Spleen (tissue), 11 donors: Measurements from ENCODE around the gene RPL38. TPM values are rescaled to one million over a fixed set of nuclear protein-coding genes. Genes with fewer than 3 reads are reported as not detected.

ENCODE experiments used
- DNase-seq: peaks from one replicate; pipeline ENCODE4 v3.0.0-alpha.2; 2020
- H3K27ac ChIP-seq, 8 donors: fragments of 200-600 bp; sonication (generic) in 7 of 8; 1 replicate in 4 of 8; 2 replicates in 4 of 8; pipeline versions ENCODE4 v1.5.0 to v1.8.0; 2016 to 2021; ENCODE audit warnings: inconsistent platforms in 4 of 8, mild to moderate bottlenecking in 4 of 8, moderate library complexity in 1 of 8
- H3K27me3 ChIP-seq, 7 donors: fragments of 200-600 bp; sonication (generic) in 6 of 7; replicated peaks in 1 of 7; 1 replicate in 4 of 7; 2 replicates in 3 of 7; pipeline versions ENCODE4 v1.5.0 to v1.8.0; 2016 to 2021; ENCODE audit warnings: inconsistent platforms in 3 of 7, mild to moderate bottlenecking in 1 of 7
- H3K36me3 ChIP-seq, 6 donors: fragments of 200-600 bp; sonication (generic) in 5 of 6; 1 replicate in 4 of 6; 2 replicates in 2 of 6; pipeline versions ENCODE4 v1.5.0 to v1.8.0; 2016 to 2021; ENCODE audit warnings: inconsistent platforms in 2 of 6
- H3K4me1 ChIP-seq, 6 donors: fragments of 200-600 bp; sonication (generic) in 5 of 6; 1 replicate in 3 of 6; 2 replicates in 3 of 6; pipeline versions ENCODE4 v1.5.0 to v1.8.0; 2016 to 2021; ENCODE audit warnings: inconsistent platforms in 3 of 6
- H3K4me3 ChIP-seq, 8 donors: fragments of 200-600 bp; sonication (generic) in 7 of 8; 1 replicate in 4 of 8; 2 replicates in 4 of 8; pipeline versions ENCODE4 v1.5.0 to v1.8.0; 2016 to 2021; ENCODE audit warnings: inconsistent platforms in 4 of 8, mild to moderate bottlenecking in 4 of 8, moderate library complexity in 2 of 8
- H3K9me3 ChIP-seq, 8 donors: fragments of 200-600 bp; sonication (generic) in 7 of 8; 1 replicate in 4 of 8; 2 replicates in 4 of 8; pipeline versions ENCODE4 v1.5.0 to v1.8.0; 2016 to 2021; ENCODE audit warnings: inconsistent platforms in 4 of 8
- CTCF ChIP-seq, 11 experiments: fragments of 200-600 bp in 7 of 11; fragments of 450-650 bp in 4 of 11; sonication (generic) in 4 of 11; IDR thresholded peaks in 8 of 11; conservative IDR thresholded peaks in 3 of 11; 1 replicate in 7 of 11; 2 replicates in 4 of 11; pipeline versions ENCODE4 v1.4.0 to v1.8.0; 2016 to 2021; ENCODE audit warnings: antibody characterized with exemption in 11 of 11, inconsistent platforms in 4 of 11, mild to moderate bottlenecking in 1 of 11
- POLR2A ChIP-seq, 3 donors: fragments of 450-650 bp; IDR thresholded peaks; one replicate each; pipeline ENCODE4 v1.5.1; 2017; ENCODE audit warnings: antibody characterized with exemption in 3 of 3, mild to moderate bottlenecking in 1 of 3
- POLR2AphosphoS5 ChIP-seq, 3 donors: sonication (generic); formaldehyde crosslinking; IDR thresholded peaks; one replicate each; pipeline ENCODE4 v1.5.1; 2017; ENCODE audit warnings: antibody characterized with exemption in 3 of 3
- WGBS, 5 donors: extraction: QIAGEN DNeasy Blood & Tissue Kit in 3 of 5; methylation state at CpG; one replicate each; pipeline versions ENCODE4 v1.1.5 to v1.1.7; 2013 to 2018; 5-methylcytosine and 5-hydroxymethylcytosine counted together
- intact Hi-C: fragments of 100-400 bp; cut with DNase I; formaldehyde crosslinking; loops from one replicate; pipeline ENCODE4 v1.15.0; 2023; ENCODE audit warnings: low total_unique reads
- polyA plus RNA-seq, 3 donors: library from polyadenylated mRNA; stranded (reverse); fragments of 200-250 nt; gene quantifications; one replicate each; pipeline ENCODE4 v1.2.1, GENCODE V29; 2013
- total RNA-seq, 7 donors: library from RNA; depleted of rRNA in 3 of 7; stranded (reverse); fragments of >200 nt in 3 of 7; fragmentation: NEBNext Ultra II Directional in 4 of 7; extraction: Animal tissue kit (Norgen Biotek cat#: 25700) in 4 of 7; gene quantifications; one replicate each; pipeline versions ENCODE4 v1.1.0 to v1.2.1, GENCODE V29; 2016 to 2021
- donor health status: healthy with polysubstance abuse.
- donor health status: DM: no; HTN: no; CAD: no; lungs with moderate emphysema.
- donor health status: DM: no; HTN: no; CAD: no.
- donor health status: Bipolar disorder and iron deficiency.
- donor health status: healthy.
- donor health status: DM: no; HTN: no; CAD: no.
- donor health status: DM: yes; HTN: yes; CAD: no.

RPL38 gene
- total and polyA plus RNA-seq, 10 donors, result 311 to 3,463 (median 896) TPM

- H3K4me3 ChIP-seq, result no peak overlapping the region
- H3K4me1 ChIP-seq, result peaks cover 0 to 23% (median 13%) of the 10 kb centered on the region in 6 donors
- intact Hi-C loops, result no loop called here
- DNase-seq, result no peak
- H3K27ac ChIP-seq, result no peak overlapping the region
- H3K36me3 ChIP-seq, result peaks cover 0 to 44% (median 0%) of the 10 kb centered on the region in 6 donors
- H3K27me3 ChIP-seq, result no peaks in the 10 kb centered on the region
- H3K9me3 ChIP-seq, result no peaks in the 10 kb centered on the region
- TF ChIP-seq POLR2A (IDR thresholded peaks at IDR 0.05) (no peak), CTCF (IDR thresholded peaks at IDR 0.05 in 8 of 11, conservative IDR thresholded peaks at IDR 0.05 in 3 of 11) (no peak), POLR2AphosphoS5 (IDR thresholded peaks at IDR 0.05) (no peak)
- WGBS, 5 donors, result 84 to 96% (median 88%) methylated on average over 6 to 10 of the region's 10 CpGs
Measured at GRCh38 chr17:74244128-74244527, 40.6 kb downstream of the RPL38 start.

GRCh38 chr17:74244548-74244947 lies 41.1 kb downstream of the RPL38 start:
- WGBS, 5 donors, result 80 to 92% (median 90%) methylated on average over 6 of the region's 6 CpGs
- no peak for DNase-seq
- TF ChIP-seq POLR2AphosphoS5 (IDR thresholded peaks at IDR 0.05) (no peak), POLR2A (IDR thresholded peaks at IDR 0.05) (no peak), CTCF (IDR thresholded peaks at IDR 0.05 in 8 of 11, conservative IDR thresholded peaks at IDR 0.05 in 3 of 11) (no peak)

GRCh38 chr17:74245145-74245831 lies 41.8 kb downstream of the RPL38 start:
- WGBS, 5 donors, result 72 to 92% (median 87%) methylated on average over 20 to 21 of the region's 21 CpGs
- Histone ChIP-seq H3K36me3 (peaks cover 0 to 44% (median 0%) of the 10 kb centered on the region in 6 donors), H3K27me3 (no peaks in the 10 kb centered on the region), H3K9me3 (no peaks in the 10 kb centered on the region), H3K4me3 (no peak overlapping the region), H3K27ac (no peak overlapping the region), H3K4me1 (peaks cover 0 to 20% (median 12%) of the 10 kb centered on the region in 6 donors)
- no peak for DNase-seq
- intact Hi-C loops, result no loop called here
- TF ChIP-seq POLR2AphosphoS5 (IDR thresholded peaks at IDR 0.05) (no peak), CTCF (IDR thresholded peaks at IDR 0.05 in 8 of 11, conservative IDR thresholded peaks at IDR 0.05 in 3 of 11) (no peak), POLR2A (IDR thresholded peaks at IDR 0.05) (no peak)

More at GRCh38 chr17:74244548-74244947, 41.1 kb downstream of the RPL38 start:
- Histone ChIP-seq H3K4me3 (no peak overlapping the region), H3K4me1 (peaks cover 0 to 23% (median 13%) of the 10 kb centered on the region in 6 donors), H3K27ac (no peak overlapping the region), H3K27me3 (no peaks in the 10 kb centered on the region), H3K36me3 (peaks cover 0 to 44% (median 0%) of the 10 kb centered on the region in 6 donors), H3K9me3 (no peaks in the 10 kb centered on the region)
- intact Hi-C loops, result no loop called here

- intact Hi-C loops, result no loop called here
Measured at GRCh38 chr17:74245871-74246270, 42.4 kb downstream of the RPL38 start.

More at GRCh38 chr17:74245871-74246270, 42.4 kb downstream of the RPL38 start:
- DNase-seq, result no peak
- WGBS, 5 donors, result 40 to 47% (median 43%) methylated on average over 4 to 5 of the region's 5 CpGs
- H3K27me3 ChIP-seq, result no peaks in the 10 kb centered on the region
- no peaks in the 10 kb centered on the region for H3K9me3 ChIP-seq
- TF ChIP-seq POLR2AphosphoS5 (IDR thresholded peaks at IDR 0.05), result no peak
- no peak for TF ChIP-seq POLR2A (IDR thresholded peaks at IDR 0.05)
- TF ChIP-seq CTCF (IDR thresholded peaks at IDR 0.05 in 8 of 11, conservative IDR thresholded peaks at IDR 0.05 in 3 of 11), result no peak
- no peak overlapping the region for H3K27ac ChIP-seq
- H3K36me3 ChIP-seq, result peaks cover 0 to 44% (median 0%) of the 10 kb centered on the region in 6 donors
- peaks cover 0 to 14% (median 9%) of the 10 kb centered on the region in 6 donors for H3K4me1 ChIP-seq
- no peak overlapping the region for H3K4me3 ChIP-seq
